SK-N-SH (cell line): ENCODE data around the gene WASHC3. TPM values are rescaled to one million over a fixed set of nuclear protein-coding genes. Genes with fewer than 3 reads are reported as not detected.
"Not testable (repeated sequence)": the region's sequence is repeated elsewhere in the genome, so short reads cannot be mapped to it uniquely, and the experiment has no call there.

Experiments
- CTCF ChIA-PET: fragments of 300-600, 350-600 bp; formaldehyde crosslinking; extraction: SDS; loops from one replicate; lab custom pipeline; 2021; lab: Yijun Ruan, JAX
- POLR2A ChIA-PET: fragments of 350-600 bp; sonication (Branson Sonifier 250); formaldehyde crosslinking; extraction: SDS; loops from one replicate; lab custom pipeline; 2020; ENCODE audit warnings: antibody characterized with exemption, inconsistent platforms; lab: Yijun Ruan, JAX
- DNase-seq: peaks from one replicate; pipeline ENCODE4 v3.0.0; 2012
- H2AFZ ChIP-seq: fragments of 200-600 bp; sonication (generic); 2 replicates; pipeline ENCODE4 v1.8.1; 2016; ENCODE audit warnings: antibody characterized with exemption, mild to moderate bottlenecking, low read depth
- H3F3A ChIP-seq: fragments of 200-600 bp; sonication (generic); replicated peaks from 2 replicates; pipeline ENCODE3; 2016; ENCODE audit warnings: antibody characterized with exemption, mild to moderate bottlenecking; ENCODE audit not compliant: insufficient read depth
- H3K27ac ChIP-seq, 2 experiments: fragments of 200-500 bp in 1 of 2; fragments of 200-600 bp in 1 of 2; sonication (Bioruptor generic) in 1 of 2; sonication (generic), shearing (Covaris generic) in 1 of 2; 2 replicates each; pipeline versions ENCODE4 v1.5.1 to v1.6.1; 2014 to 2016; ENCODE audit warnings: low read depth in 2 of 2, inconsistent platforms in 1 of 2, low read length in 1 of 2, mild to moderate bottlenecking in 1 of 2, mixed read lengths in 1 of 2
- H3K27me3 ChIP-seq: fragments of 200-600 bp; sonication (generic), shearing (Covaris generic); 2 replicates; pipeline ENCODE4 v1.6.1; 2016; ENCODE audit warnings: mixed run types; ENCODE audit not compliant: insufficient read depth
- H3K36me3 ChIP-seq, 2 experiments: fragments of 200-500 bp in 1 of 2; fragments of 200-600 bp in 1 of 2; sonication (Bioruptor generic) in 1 of 2; sonication (generic) in 1 of 2; replicated peaks in 1 of 2; 2 replicates each; pipeline versions ENCODE3 to v1.5.1; 2014 to 2016; ENCODE audit warnings: low read length in 1 of 2, mild to moderate bottlenecking in 1 of 2; ENCODE audit not compliant: insufficient read depth in 2 of 2, control insufficient read depth in 1 of 2
- H3K4me1 ChIP-seq, 2 experiments: fragments of 200-500 bp in 1 of 2; fragments of 200-600 bp in 1 of 2; sonication (Bioruptor generic) in 1 of 2; sonication (generic), shearing (Covaris generic) in 1 of 2; 2 replicates each; pipeline versions ENCODE4 v1.5.1 to v1.6.1; 2014 to 2016; ENCODE audit warnings: low read depth in 1 of 2, low read length in 1 of 2, mixed run types in 1 of 2; ENCODE audit not compliant: insufficient read depth in 2 of 2, control insufficient read depth in 1 of 2
- H3K4me2 ChIP-seq: fragments of 200-600 bp; sonication (generic), shearing (Covaris generic); 2 replicates; pipeline ENCODE4 v1.6.1; 2017; ENCODE audit warnings: mixed run types
- H3K4me3 ChIP-seq, 2 experiments: fragments of 200-500 bp in 1 of 2; fragments of 200-600 bp in 1 of 2; sonication (Bioruptor generic) in 1 of 2; sonication (generic), shearing (Covaris generic) in 1 of 2; 2 replicates each; pipeline versions ENCODE4 v1.5.1 to v1.8.1; 2014 to 2016; ENCODE audit warnings: low read depth in 2 of 2, inconsistent platforms in 1 of 2, low read length in 1 of 2, mild to moderate bottlenecking in 1 of 2, mixed read lengths in 1 of 2, moderate library complexity in 1 of 2
- H3K79me2 ChIP-seq: fragments of 200-600 bp; sonication (generic); 2 replicates; pipeline ENCODE4 v1.8.1; 2017; ENCODE audit warnings: mild to moderate bottlenecking; ENCODE audit not compliant: insufficient read depth
- H3K9ac ChIP-seq: fragments of 200-600 bp; sonication (generic); 2 replicates; pipeline ENCODE4 v1.6.1; 2017; ENCODE audit warnings: mixed run types
- H3K9me2 ChIP-seq: fragments of 200-600 bp; sonication (generic); 2 replicates; pipeline ENCODE4 v1.6.1; 2017; ENCODE audit warnings: mixed run types
- H3K9me3 ChIP-seq: fragments of 200-600 bp; sonication (generic); 2 replicates; pipeline ENCODE4 v1.6.1; 2017; ENCODE audit warnings: mixed run types, mild to moderate bottlenecking, moderate library complexity
- H4K20me1 ChIP-seq: fragments of 200-600 bp; sonication (generic); 2 replicates; pipeline ENCODE4 v1.6.1; 2017; ENCODE audit warnings: mild to moderate bottlenecking, mixed run types; ENCODE audit not compliant: insufficient read depth
- CTCF ChIP-seq: fragments of 200-600 bp; sonication (generic); IDR thresholded peaks from 2 replicates; pipeline ENCODE4 v1.6.1; 2017; ENCODE audit warnings: antibody characterized with exemption, mild to moderate bottlenecking, moderate library complexity
- ELF1 ChIP-seq: IDR thresholded peaks from 2 replicates; pipeline ENCODE4 v1.4.0; 2012
- EP300 ChIP-seq, 2 experiments: IDR thresholded peaks; 2 replicates each; pipeline versions ENCODE4 v1.4.0 to v1.6.1; 2012; ENCODE audit warnings: borderline replicate concordance in 1 of 2, low read depth in 1 of 2, low read length in 1 of 2
- JUND ChIP-seq: IDR thresholded peaks from 2 replicates; pipeline ENCODE4 v1.4.0; 2012
- MXI1 ChIP-seq: IDR thresholded peaks from 2 replicates; pipeline ENCODE4 v1.6.1; 2012; ENCODE audit warnings: mild to moderate bottlenecking, low read depth, low read length, improper control_type of control experiment
- RAD21 ChIP-seq: IDR thresholded peaks from 2 replicates; pipeline ENCODE4 v1.6.1; 2012; ENCODE audit warnings: mild to moderate bottlenecking, low read length
- SMC3 ChIP-seq: IDR thresholded peaks from 2 replicates; pipeline ENCODE4 v1.6.1; 2012; ENCODE audit warnings: low read depth, low read length, improper control_type of control experiment
- TCF12 ChIP-seq: IDR thresholded peaks from 2 replicates; pipeline ENCODE4 v1.4.0; 2012
- WGBS: methylation state at CpG from one replicate; pipeline ENCODE4 v1.1.6; 2017; ENCODE audit warnings: low lambda C conversion rate; 5-methylcytosine and 5-hydroxymethylcytosine counted together
- polyA plus RNA-seq, 3 experiments: library from polyadenylated mRNA; depleted of rRNA; stranded (reverse); fragments of >200 nt; gene quantifications; 2 replicates each; pipeline ENCODE4 v1.2.3, GENCODE V29; 2012

WASHC3 gene
- polyA plus RNA-seq, 1 of the 3 experiments (the other 2 are of a cell fraction) = 28.5 TPM

- DNase-seq = peak; percentile 25
- no peaks in the 10 kb centered on the region for H3F3A ChIP-seq
- H3K4me2 ChIP-seq = no peak overlapping the region
- H3K4me1 ChIP-seq = peaks cover 0 to 7% of the 10 kb centered on the region in 2 experiments; a peak in 2 of 4 replicates
- H2AFZ ChIP-seq = no peak overlapping the region
- 83% methylated on average over 2 of the region's 2 CpGs for WGBS
- no peak overlapping the region for H3K4me3 ChIP-seq
- TF ChIP-seq RAD21 = peak; percentile 71
- TF ChIP-seq SMC3 = peak; percentile 65
- TF ChIP-seq ELF1 = no peak
- TF ChIP-seq CTCF = peak; percentile 77
- no peaks in the 10 kb centered on the region for H3K9me3 ChIP-seq
- H3K9ac ChIP-seq = no peak overlapping the region
- CTCF ChIA-PET = interaction anchor here (0.6 to 2.3 kb wide), 19 partner anchors 9 to 716 kb away, joined by 3 to 8 read pairs (median 4); no protein-coding TSS in a partner anchor
- POLR2A ChIA-PET = no interaction called here
- no peaks in the 10 kb centered on the region for H4K20me1 ChIP-seq
- no peak overlapping the region for H3K27ac ChIP-seq
- H3K36me3 ChIP-seq = peaks cover 48 to 58% of the 10 kb centered on the region in 2 experiments
- no peaks in the 10 kb centered on the region for H3K9me2 ChIP-seq
- H3K79me2 ChIP-seq = no peaks in the 10 kb centered on the region
- H3K27me3 ChIP-seq = no peaks in the 10 kb centered on the region
These were observed 34.0 kb upstream of the WASHC3 start for GRCh38 chr12:102095677-102096263.

GRCh38 chr12:102093319-102093718 lies 31.5 kb upstream of the WASHC3 start:
- Histone ChIP-seq H3K9me3 (no peaks in the 10 kb centered on the region), H2AFZ (no peak overlapping the region), H3K9ac (no peak overlapping the region), H3K4me2 (no peak overlapping the region), H3K4me1 (peaks cover 0 to 7% of the 10 kb centered on the region in 2 experiments; a peak in 2 of 4 replicates), H3K9me2 (no peaks in the 10 kb centered on the region), H3K27me3 (no peaks in the 10 kb centered on the region), H3F3A (no peaks in the 10 kb centered on the region), H3K27ac (peak overlapping the region; percentile 30 to 50; a peak in 3 of 4 replicates), H3K4me3 (no peak overlapping the region), H3K79me2 (no peaks in the 10 kb centered on the region), H3K36me3 (peaks cover 40 to 45% of the 10 kb centered on the region in 2 experiments)
- ChIA-PET CTCF (interaction anchor here (0.8 to 3.2 kb wide), 4 partner anchors 8 to 391 kb away, joined by 4 to 10 read pairs (median 6); no protein-coding TSS in a partner anchor), POLR2A (no interaction called here)
- DNase-seq = no peak
- TF ChIP-seq TCF12 (peak; percentile 61), MXI1 (no peak), JUND (0 out of 2 replicates have a peak, but pooled peaks have one; percentile 14), EP300 (IDR thresholded peaks at IDR 0.05; ENCODE audit: borderline replicate concordance in 1 of 2, low read depth in 1 of 2, low read length in 1 of 2) (no peak)
- TF ChIP-seq, all 33 proteins: peak for 2
- no peaks in the 10 kb centered on the region for H4K20me1 ChIP-seq

GRCh38 chr12:102089228-102089835 lies 27.5 kb upstream of the WASHC3 start:
- POLR2A ChIA-PET = not testable (repeated sequence)
- CTCF ChIA-PET = interaction anchor here (0.8 to 0.9 kb wide), 2 partner anchors 14 to 722 kb away, joined by 3 to 4 read pairs; no protein-coding TSS in a partner anchor
- 95% methylated on average over 18 of the region's 38 CpGs for WGBS

More at GRCh38 chr12:102089228-102089835, 27.5 kb upstream of the WASHC3 start:
- H4K20me1 ChIP-seq, H3K27ac ChIP-seq, DNase-seq, H3K9me3 ChIP-seq, H3K9me2 ChIP-seq, H3K27me3 ChIP-seq, H3K9ac ChIP-seq, H3F3A ChIP-seq, H3K4me2 ChIP-seq, H3K79me2 ChIP-seq, H2AFZ ChIP-seq, H3K4me3 ChIP-seq, H3K4me1 ChIP-seq: not testable (repeated sequence)
- peaks cover 18 to 29% of the 10 kb centered on the region in 2 experiments for H3K36me3 ChIP-seq
